Activated B cell treated with CpG ODN at 0.5 μM for 24 hours (primary cell): ENCODE data around the gene SEMA3E. TPM values are rescaled to one million over a fixed set of nuclear protein-coding genes. Genes with fewer than 3 reads are reported as not detected.
"Not testable (repeated sequence)": the region's sequence is repeated elsewhere in the genome, so short reads cannot be mapped to it uniquely, and the experiment has no call there.

Experiments
- ATAC-seq: fragments of 200-7000 bp; cut with Tn5 transposase; one replicate; pipeline ENCODE4 v1.10.0; 2021; ENCODE audit warnings: low read depth, mild to moderate bottlenecking, moderate library complexity
- CTCF ChIA-PET: fragments of 350-600 bp; sonication (Branson Sonifier 250); formaldehyde crosslinking; loops from one replicate; lab custom pipeline; 2021; ENCODE audit warnings: antibody characterized with exemption; lab: Charles Lee
- POLR2A ChIA-PET: fragments of 350-600 bp; sonication (Branson Sonifier 250); formaldehyde crosslinking; loops from one replicate; lab custom pipeline; 2021; ENCODE audit warnings: antibody characterized with exemption; lab: Charles Lee
- DNase-seq: peaks from one replicate; pipeline ENCODE4 v3.0.0; 2022
- H3K27ac Mint-ChIP-seq: one replicate; pipeline ENCODE4 v1.8.0; 2020; ENCODE audit warnings: mixed read lengths
- H3K27me3 Mint-ChIP-seq: one replicate; pipeline ENCODE4 v1.8.0; 2021; ENCODE audit warnings: mixed read lengths
- H3K36me3 Mint-ChIP-seq: one replicate; pipeline ENCODE4 v1.8.0; 2021; ENCODE audit warnings: low read depth, mixed read lengths
- H3K4me1 Mint-ChIP-seq: one replicate; pipeline ENCODE4 v1.8.0; 2021; ENCODE audit warnings: mixed read lengths
- H3K4me3 Mint-ChIP-seq: one replicate; pipeline ENCODE4 v1.8.0; 2020; ENCODE audit warnings: mild to moderate bottlenecking, mixed read lengths
- H3K9me3 Mint-ChIP-seq: one replicate; pipeline ENCODE4 v1.8.0; 2020; ENCODE audit warnings: mixed read lengths
- intact Hi-C: fragments of 100-400 bp; cut with micrococcal nuclease; formaldehyde crosslinking; loops from one replicate; pipeline ENCODE4 v1.15.1; 2024
- total RNA-seq: library from RNA; stranded (reverse); gene quantifications from 2 replicates; pipeline ENCODE4 v1.2.3, GENCODE V29; 2022
- TF ChIP-seq, protein P1 (sequence below): fragments of 200-600 bp; IDR thresholded peaks from one replicate; pipeline ENCODE4 v1.8.0; 2022; ENCODE audit warnings: antibody characterized with exemption, mild to moderate bottlenecking

Gene SEMA3E
- total RNA-seq, 1 donor from 2014 or later, result not detected

DNA sequence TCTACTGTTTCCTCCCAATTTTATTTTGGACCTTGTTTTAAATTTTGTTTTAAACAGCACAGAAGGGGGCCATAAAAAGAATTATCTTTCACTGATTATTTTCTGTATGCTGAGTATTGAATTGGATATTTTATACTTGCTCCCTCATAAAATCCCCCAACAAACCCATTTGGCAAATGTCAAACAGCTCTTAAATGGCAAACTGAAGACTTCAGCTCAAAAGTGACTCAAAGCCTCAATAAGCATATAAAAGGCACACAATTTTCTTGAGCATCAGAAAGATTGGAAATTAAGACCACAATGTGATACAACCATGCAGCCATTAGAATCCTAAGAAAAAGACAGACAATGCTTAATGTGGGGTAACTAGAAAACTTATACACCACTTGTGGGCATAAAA, 199.2 kb downstream of the SEMA3E start:
- H3K36me3 Mint-ChIP-seq, result no peaks in the 10 kb centered on the region
- no peaks in the 10 kb centered on the region for H3K27me3 Mint-ChIP-seq
- no peak overlapping the region for H3K4me3 Mint-ChIP-seq
- DNase-seq (no peak), ATAC-seq (no peak)
- intact Hi-C loops, result no loop called here
- CTCF ChIA-PET, result no interaction called here
- no peaks in the 10 kb centered on the region for H3K4me1 Mint-ChIP-seq
- H3K27ac Mint-ChIP-seq, result no peak overlapping the region
- H3K9me3 Mint-ChIP-seq, result no peaks in the 10 kb centered on the region
- TF ChIP-seq, protein P1, sequence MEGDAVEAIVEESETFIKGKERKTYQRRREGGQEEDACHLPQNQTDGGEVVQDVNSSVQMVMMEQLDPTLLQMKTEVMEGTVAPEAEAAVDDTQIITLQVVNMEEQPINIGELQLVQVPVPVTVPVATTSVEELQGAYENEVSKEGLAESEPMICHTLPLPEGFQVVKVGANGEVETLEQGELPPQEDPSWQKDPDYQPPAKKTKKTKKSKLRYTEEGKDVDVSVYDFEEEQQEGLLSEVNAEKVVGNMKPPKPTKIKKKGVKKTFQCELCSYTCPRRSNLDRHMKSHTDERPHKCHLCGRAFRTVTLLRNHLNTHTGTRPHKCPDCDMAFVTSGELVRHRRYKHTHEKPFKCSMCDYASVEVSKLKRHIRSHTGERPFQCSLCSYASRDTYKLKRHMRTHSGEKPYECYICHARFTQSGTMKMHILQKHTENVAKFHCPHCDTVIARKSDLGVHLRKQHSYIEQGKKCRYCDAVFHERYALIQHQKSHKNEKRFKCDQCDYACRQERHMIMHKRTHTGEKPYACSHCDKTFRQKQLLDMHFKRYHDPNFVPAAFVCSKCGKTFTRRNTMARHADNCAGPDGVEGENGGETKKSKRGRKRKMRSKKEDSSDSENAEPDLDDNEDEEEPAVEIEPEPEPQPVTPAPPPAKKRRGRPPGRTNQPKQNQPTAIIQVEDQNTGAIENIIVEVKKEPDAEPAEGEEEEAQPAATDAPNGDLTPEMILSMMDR, result no peak
- POLR2A ChIA-PET, result no interaction called here

DNA sequence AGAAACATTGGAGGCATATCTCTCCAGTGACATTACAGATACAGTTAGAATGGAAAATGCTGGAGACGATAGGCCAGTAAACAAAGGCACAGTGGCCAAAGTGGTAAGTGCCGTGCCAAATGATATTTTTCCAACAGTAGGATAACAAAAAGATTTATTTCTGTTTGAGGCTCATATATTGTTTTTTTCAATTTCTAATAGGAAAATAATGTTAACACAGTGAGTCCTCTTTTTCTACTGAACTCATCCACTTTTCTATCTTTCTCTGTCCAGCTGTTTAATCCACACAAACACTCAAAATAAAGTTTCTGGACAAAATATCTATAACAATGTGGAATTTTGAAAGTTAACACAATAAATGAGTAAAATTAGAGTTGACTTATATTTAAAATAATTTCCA, 201.3 kb downstream of the SEMA3E start:
- DNase-seq, result no peak
- POLR2A ChIA-PET, result no interaction called here
- TF ChIP-seq, protein P1, result no peak
- Mint-ChIP-seq H3K4me1 (no peaks in the 10 kb centered on the region), H3K9me3 (no peaks in the 10 kb centered on the region), H3K27me3 (no peaks in the 10 kb centered on the region), H3K36me3 (no peaks in the 10 kb centered on the region), H3K27ac (no peak overlapping the region), H3K4me3 (no peak overlapping the region)
- intact Hi-C loops, result no loop called here
- CTCF ChIA-PET, result no interaction called here
- ATAC-seq, result no peak

GRCh38 chr7:83446102-83446669, 202.8 kb downstream of the SEMA3E start:
- H3K36me3 Mint-ChIP-seq, result no peaks in the 10 kb centered on the region

GRCh38 chr7:83442911-83443310, 206.0 kb downstream of the SEMA3E start:
- no peaks in the 10 kb centered on the region for H3K27me3 Mint-ChIP-seq
- DNase-seq (no peak), ATAC-seq (no peak)
- no peak overlapping the region for H3K27ac Mint-ChIP-seq
- intact Hi-C loops, result no loop called here
- ChIA-PET POLR2A (no interaction called here), CTCF (no interaction called here)
- H3K4me1 Mint-ChIP-seq, result no peaks in the 10 kb centered on the region
- no peak overlapping the region for H3K4me3 Mint-ChIP-seq
- no peaks in the 10 kb centered on the region for H3K36me3 Mint-ChIP-seq
- H3K9me3 Mint-ChIP-seq, result no peaks in the 10 kb centered on the region
- TF ChIP-seq, protein P1, result no peak

More at GRCh38 chr7:83446102-83446669, 202.8 kb downstream of the SEMA3E start:
- no peaks in the 10 kb centered on the region for H3K9me3 Mint-ChIP-seq
- H3K27me3 Mint-ChIP-seq, result no peaks in the 10 kb centered on the region
- no peak overlapping the region for H3K27ac Mint-ChIP-seq
- H3K4me3 Mint-ChIP-seq, result no peak overlapping the region
- DNase-seq (no peak), ATAC-seq (no peak)
- TF ChIP-seq, protein P1, result no peak
- no peaks in the 10 kb centered on the region for H3K4me1 Mint-ChIP-seq
- ChIA-PET CTCF (no interaction called here), POLR2A (no interaction called here)
- intact Hi-C loops, result no loop called here

GRCh38 chr7:83439026-83439425, 209.9 kb downstream of the SEMA3E start:
- ChIA-PET POLR2A (no interaction called here), CTCF (no interaction called here)
- Mint-ChIP-seq H3K4me3 (no peak overlapping the region), H3K9me3 (peaks cover 2% of the 10 kb centered on the region), H3K27me3 (no peaks in the 10 kb centered on the region), H3K36me3 (no peaks in the 10 kb centered on the region), H3K4me1 (no peaks in the 10 kb centered on the region), H3K27ac (no peak overlapping the region)
- intact Hi-C loops, result no loop called here
- TF ChIP-seq, protein P1, result no peak
- DNase-seq (no peak), ATAC-seq (no peak)

DNA sequence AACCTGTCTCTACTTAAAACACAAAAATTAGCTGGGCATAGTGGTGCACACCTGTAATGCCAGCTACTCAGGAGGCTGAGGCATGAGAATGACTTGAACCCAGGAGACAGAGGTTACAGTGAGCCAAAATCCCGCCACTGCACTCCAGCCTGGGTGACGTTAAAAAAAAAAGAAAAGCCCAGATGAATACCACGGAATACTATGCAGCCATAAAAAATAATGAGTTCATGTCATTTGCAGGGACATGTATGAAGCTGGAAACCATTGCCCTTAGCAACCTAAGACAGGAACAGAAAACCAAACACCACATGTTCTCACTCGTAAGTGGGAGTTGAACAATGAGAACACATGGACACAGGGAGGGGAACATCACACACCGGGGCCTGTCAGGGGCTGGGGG, 218.7 kb downstream of the SEMA3E start:
- H3K36me3 Mint-ChIP-seq, POLR2A ChIA-PET: not testable (repeated sequence)

More for the DNA sequence above, 218.7 kb downstream of the SEMA3E start:
- H3K27ac Mint-ChIP-seq, ATAC-seq, H3K9me3 Mint-ChIP-seq, H3K4me1 Mint-ChIP-seq, CTCF ChIA-PET, DNase-seq, intact Hi-C loops, H3K27me3 Mint-ChIP-seq, H3K4me3 Mint-ChIP-seq: not testable (repeated sequence)
